HG03571 (cell line): ENCODE results near the gene JMJD1C.
A peak's percentile ranks its signal among the peaks of the same experiment; 100 is the strongest.
"Not testable (repeated sequence)": the region's sequence is repeated elsewhere in the genome, so short reads cannot be mapped to it uniquely, and the experiment has no call there.

Experiments
- ATAC-seq: cut with Tn5 transposase; IDR thresholded peaks from one replicate; pipeline ENCODE4 v1.9.1; 2021; ENCODE audit not compliant: unreplicated experiment

Gene JMJD1C

GRCh38 chr10:63412304-63412703 is 53.5 kb downstream of the JMJD1C start:
- ATAC-seq, result no peak

GRCh38 chr10:63410633-63411032 is 55.1 kb downstream of the JMJD1C start:
- no peak for ATAC-seq

GRCh38 chr10:63409465-63410027 is 56.2 kb downstream of the JMJD1C start:
- ATAC-seq, result no peak

- ATAC-seq, result no peak
These were observed 58.6 kb downstream of the JMJD1C start for GRCh38 chr10:63407136-63407662.

GRCh38 chr10:63396133-63396761 is 69.5 kb downstream of the JMJD1C start:
- ATAC-seq, result no peak

GRCh38 chr10:63393050-63393449 is 72.7 kb downstream of the JMJD1C start:
- ATAC-seq, result no peak

- ATAC-seq, result no peak
These were observed 73.6 kb downstream of the JMJD1C start for GRCh38 chr10:63392224-63392623.

- ATAC-seq, result no peak
These were observed 74.0 kb downstream of the JMJD1C start for GRCh38 chr10:63391812-63392211.

GRCh38 chr10:63390521-63390920 is 75.3 kb downstream of the JMJD1C start:
- no peak for ATAC-seq

- ATAC-seq, result peak; percentile 78
These were observed 77.3 kb downstream of the JMJD1C start for GRCh38 chr10:63388421-63389031.

GRCh38 chr10:63385254-63385653 is 80.5 kb downstream of the JMJD1C start:
- no peak for ATAC-seq

GRCh38 chr10:63384675-63385074 is 81.1 kb downstream of the JMJD1C start:
- ATAC-seq, result no peak

- ATAC-seq, result no peak
These were observed 81.8 kb downstream of the JMJD1C start for GRCh38 chr10:63384001-63384400.

GRCh38 chr10:63383141-63383540 is 82.6 kb downstream of the JMJD1C start:
- no peak for ATAC-seq

GRCh38 chr10:63382066-63382465 is 83.7 kb downstream of the JMJD1C start:
- no peak for ATAC-seq

GRCh38 chr10:63377305-63377661 is 88.5 kb downstream of the JMJD1C start:
- ATAC-seq, result not testable (repeated sequence)

GRCh38 chr10:63376560-63377304 is 89.0 kb downstream of the JMJD1C start:
- peak; percentile 96 for ATAC-seq

- no peak for ATAC-seq
These were observed 89.9 kb downstream of the JMJD1C start for GRCh38 chr10:63375859-63376258.

- no peak for ATAC-seq
These were observed 90.3 kb downstream of the JMJD1C start for GRCh38 chr10:63375458-63375857.

- no peak for ATAC-seq
These were observed 90.8 kb downstream of the JMJD1C start for GRCh38 chr10:63374991-63375390.

- no peak for ATAC-seq
These were observed 92.6 kb downstream of the JMJD1C start for GRCh38 chr10:63373176-63373575.

GRCh38 chr10:63369711-63370110 is 96.1 kb downstream of the JMJD1C start:
- ATAC-seq, result no peak
